GM23248 (cell line): Measurements from ENCODE around the gene MTFMT.

Experiments used
- EZH2 ChIP-seq: fragments of 200-600 bp; sonication (generic); IDR thresholded peaks from 2 replicates; pipeline ENCODE4 v1.6.1; 2018; ENCODE audit warnings: antibody characterized with exemption, mild to moderate bottlenecking; ENCODE audit not compliant: insufficient read depth, poor library complexity, severe bottlenecking
- EZH2phosphoT487 ChIP-seq: fragments of 200-600 bp; sonication (generic); IDR thresholded peaks from 2 replicates; pipeline ENCODE4 v1.6.1; 2018; ENCODE audit warnings: antibody characterized with exemption, moderate library complexity, mild to moderate bottlenecking, low read depth; ENCODE audit not compliant: insufficient read depth

DNA sequence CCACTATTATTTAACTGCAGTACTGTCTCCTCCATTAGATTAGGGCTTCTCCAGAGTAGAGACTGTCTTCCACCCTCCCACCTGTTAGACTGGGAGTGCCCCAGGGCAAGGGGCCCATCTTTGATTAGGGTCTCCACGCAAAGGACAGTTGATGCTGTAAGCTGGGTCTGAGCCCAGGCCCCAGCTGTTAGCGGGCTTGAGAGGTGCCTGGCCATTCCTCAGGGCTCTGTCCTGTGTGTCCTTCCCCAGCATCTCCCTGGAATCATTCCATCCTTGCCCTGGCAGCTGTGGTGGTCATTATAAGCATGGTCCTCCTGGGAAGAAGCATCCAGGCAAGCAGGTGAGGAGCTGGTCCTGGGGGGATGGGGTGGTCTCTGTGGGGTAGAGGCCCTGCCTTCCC is 21.8 kb upstream of the MTFMT start:
- no peak for TF ChIP-seq EZH2phosphoT487
- no peak for TF ChIP-seq EZH2
